Left hindlimb (tissue), 1 donor: Measurements from ENCODE around the gene CRIM1.

Experiments
- DNase-seq: peaks from one replicate; pipeline ENCODE4 v3.0.0-alpha.2; 2018

Gene CRIM1

DNA sequence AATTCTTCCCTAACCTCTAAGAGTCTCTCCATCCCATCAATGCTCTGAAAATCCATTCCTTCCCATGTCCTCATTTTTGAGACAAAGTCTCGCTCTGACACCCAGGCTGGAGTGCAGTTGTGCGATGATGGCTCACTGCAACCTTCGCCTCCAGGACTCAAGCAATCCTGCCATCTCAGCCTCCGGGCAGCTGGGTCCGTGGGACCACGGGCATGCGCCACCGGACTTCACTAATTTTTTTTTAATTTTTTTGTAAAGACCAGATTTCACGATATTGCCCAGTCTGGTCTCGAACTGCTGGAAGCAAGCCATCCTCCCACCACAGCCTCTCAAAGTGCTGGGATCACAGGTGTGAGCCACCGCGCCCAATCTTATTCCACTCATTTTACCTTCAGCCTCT lies 240.8 kb downstream of the CRIM1 start:
- no peak for DNase-seq

DNA sequence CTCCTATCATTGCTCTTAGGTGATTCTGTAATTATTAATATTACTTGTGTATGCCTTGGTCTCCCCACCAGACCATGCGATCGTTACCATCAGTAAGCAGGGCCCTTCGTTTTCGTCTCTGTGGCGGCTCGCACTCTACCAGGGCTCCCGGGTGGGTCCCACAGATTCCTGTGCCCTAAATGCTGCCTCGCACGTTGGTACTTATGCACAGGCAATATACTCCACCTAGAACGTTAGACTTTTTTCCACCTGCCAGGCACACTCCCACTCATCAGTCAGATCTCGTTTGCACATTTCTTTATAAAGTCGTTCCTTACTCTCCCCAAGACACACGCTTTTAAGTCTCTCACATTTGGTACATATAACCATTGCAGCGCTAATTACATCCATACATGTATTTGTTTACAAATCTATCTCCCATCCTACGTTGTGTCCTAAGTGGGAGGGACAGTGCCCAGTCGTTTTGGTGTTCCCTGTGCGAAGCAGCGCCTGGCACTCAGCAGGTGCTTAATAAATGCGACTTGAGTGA lies 241.5 kb downstream of the CRIM1 start:
- DNase-seq = no peak

DNA sequence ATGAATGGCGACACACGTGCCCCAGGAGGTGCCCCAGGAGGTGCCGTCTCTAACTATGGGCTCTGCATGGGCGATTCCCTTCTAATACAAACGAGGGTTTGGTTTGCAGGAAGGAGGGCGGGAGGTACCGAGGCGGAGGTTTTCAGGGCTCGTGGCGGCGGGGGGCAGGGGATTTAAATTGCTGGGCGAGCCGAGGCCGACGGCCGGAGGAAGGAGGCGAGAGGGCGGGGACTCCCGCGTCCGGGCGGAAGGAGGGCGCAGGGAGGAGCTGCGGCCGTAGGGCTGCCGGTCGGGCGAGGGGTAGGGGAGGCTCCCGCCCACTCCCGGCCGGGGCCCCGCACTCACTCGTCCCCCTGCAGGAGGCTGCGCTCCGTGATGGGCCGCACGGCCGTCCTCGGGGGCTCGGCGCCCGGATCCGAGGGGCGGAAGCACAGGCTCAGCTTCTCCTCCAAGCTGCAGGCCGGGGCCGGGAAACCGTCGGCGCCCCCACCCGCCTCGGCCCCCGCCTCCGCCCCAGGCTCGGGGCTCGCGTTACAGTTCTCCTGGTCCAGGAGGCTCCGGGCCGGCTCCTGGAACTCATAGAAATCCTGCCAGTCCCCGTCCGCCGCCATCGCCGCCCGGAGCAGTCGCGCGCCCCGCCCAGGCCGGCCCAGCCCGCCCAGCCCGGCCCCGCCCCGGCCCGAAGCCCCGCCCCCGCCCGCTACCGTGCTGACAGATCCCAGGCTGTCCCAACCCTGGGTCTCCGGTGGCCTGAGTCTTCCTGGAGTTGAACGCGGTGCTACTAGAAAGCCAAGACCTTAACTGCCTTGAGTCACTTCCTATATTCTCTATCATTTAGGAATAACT lies 242.2 kb downstream of the CRIM1 start, which contains the start of gene FEZ2:
Gene FEZ2, minus strand, starts transcription at position 637 of the 846 bp plus-strand sequence. Its CDS starts 26 bp downstream, at position 611.
- DNase-seq = peak; percentile 90
